H9 (cell line): Measurements from ENCODE around the gene APOA1. TPM values are rescaled to one million over a fixed set of nuclear protein-coding genes. Genes with fewer than 3 reads are reported as not detected.

Experiments used
- DNase-seq: peaks from one replicate; pipeline ENCODE4 v3.0.0-alpha.2; 2017
- H2AFZ ChIP-seq: one replicate; pipeline ENCODE4 v1.6.1; 2013; ENCODE audit warnings: mild to moderate bottlenecking, low read length, control low read depth, moderate library complexity
- H2AK5ac ChIP-seq: 2 replicates; pipeline ENCODE4 v1.6.1; 2013; ENCODE audit warnings: low read length, control low read depth, mixed read lengths; ENCODE audit not compliant: insufficient read length
- H2BK120ac ChIP-seq: one replicate; pipeline ENCODE4 v1.6.1; 2013; ENCODE audit warnings: low read depth, mild to moderate bottlenecking, low read length, control low read depth, inconsistent platforms; ENCODE audit not compliant: poor library complexity, severe bottlenecking
- H2BK12ac ChIP-seq: 2 replicates; pipeline ENCODE4 v1.6.1; 2013; ENCODE audit warnings: low read length, control low read depth, mixed read lengths, low read depth; ENCODE audit not compliant: insufficient read length
- H2BK15ac ChIP-seq: 2 replicates; pipeline ENCODE4 v1.6.1; 2013; ENCODE audit warnings: low read depth, low read length, control low read depth
- H2BK20ac ChIP-seq: one replicate; pipeline ENCODE4 v1.6.1; 2013; ENCODE audit warnings: low read depth, mild to moderate bottlenecking, low read length, control low read depth, inconsistent platforms; ENCODE audit not compliant: poor library complexity, severe bottlenecking
- H2BK5ac ChIP-seq: 2 replicates; pipeline ENCODE4 v1.6.1; 2013; ENCODE audit warnings: low read length, control low read depth, mixed read lengths; ENCODE audit not compliant: insufficient read length
- H3K14ac ChIP-seq: 2 replicates; pipeline ENCODE4 v1.6.1; 2013; ENCODE audit warnings: low read length, control low read depth; ENCODE audit not compliant: insufficient read depth
- H3K18ac ChIP-seq: 2 replicates; pipeline ENCODE4 v1.6.1; 2013; ENCODE audit warnings: low read depth, mild to moderate bottlenecking, mixed read lengths, low read length, control low read depth; ENCODE audit not compliant: insufficient read length
- H3K23ac ChIP-seq: 2 replicates; pipeline ENCODE4 v1.6.1; 2013; ENCODE audit warnings: low read length, control low read depth, mixed read lengths, low read depth; ENCODE audit not compliant: insufficient read length
- H3K23me2 ChIP-seq: 2 replicates; pipeline ENCODE4 v1.6.1; 2013; ENCODE audit warnings: low read depth, mild to moderate bottlenecking, mixed read lengths, low read length, control low read depth; ENCODE audit not compliant: insufficient read length, poor library complexity, severe bottlenecking
- H3K27ac ChIP-seq: 2 replicates; pipeline ENCODE4 v1.5.1; 2013; ENCODE audit warnings: low read length, control low read depth, mixed read lengths, low read depth; ENCODE audit not compliant: insufficient read length
- H3K27me3 ChIP-seq: 2 replicates; pipeline ENCODE4 v1.6.1; 2013; ENCODE audit warnings: low read length, control low read depth, inconsistent platforms; ENCODE audit not compliant: insufficient read depth
- H3K4ac ChIP-seq: 2 replicates; pipeline ENCODE4 v1.6.1; 2013; ENCODE audit warnings: low read depth, mild to moderate bottlenecking, control low read depth, inconsistent platforms, low read length, moderate library complexity
- H3K4me1 ChIP-seq: 2 replicates; pipeline ENCODE4 v1.6.1; 2013; ENCODE audit warnings: low read length, control low read depth, inconsistent platforms; ENCODE audit not compliant: insufficient read depth
- H3K4me2 ChIP-seq: 2 replicates; pipeline ENCODE4 v1.6.1; 2013; ENCODE audit warnings: low read length, control low read depth, mixed read lengths; ENCODE audit not compliant: insufficient read length, insufficient read depth
- H3K56ac ChIP-seq: 2 replicates; pipeline ENCODE4 v1.6.1; 2013; ENCODE audit warnings: low read depth, mild to moderate bottlenecking, mixed read lengths, low read length, control low read depth; ENCODE audit not compliant: insufficient read length
- H3K79me1 ChIP-seq: 2 replicates; pipeline ENCODE4 v1.6.1; 2013; ENCODE audit warnings: low read depth, mild to moderate bottlenecking, moderate library complexity, low read length, control low read depth, inconsistent platforms; ENCODE audit not compliant: insufficient read depth, poor library complexity, severe bottlenecking
- H3K79me2 ChIP-seq: 2 replicates; pipeline ENCODE4 v1.6.1; 2013; ENCODE audit warnings: low read length, control low read depth, inconsistent platforms; ENCODE audit not compliant: insufficient read depth
- H3K9ac ChIP-seq: 2 replicates; pipeline ENCODE4 v1.6.1; 2013; ENCODE audit warnings: low read length, control low read depth, mixed read lengths; ENCODE audit not compliant: insufficient read length; ENCODE audit errors: extremely low read depth
- H3K9me3 ChIP-seq: one replicate; pipeline ENCODE4 v1.6.1; 2013; ENCODE audit warnings: low read depth, low read length, inconsistent platforms; ENCODE audit not compliant: control insufficient read depth
- H3T11ph ChIP-seq: one replicate; pipeline ENCODE4 v1.6.1; 2013; ENCODE audit warnings: mild to moderate bottlenecking, low read length, control low read depth, inconsistent platforms
- H4K20me1 ChIP-seq: one replicate; pipeline ENCODE4 v1.6.1; 2013; ENCODE audit not compliant: control insufficient read depth, insufficient read length, insufficient read depth
- H4K5ac ChIP-seq: 2 replicates; pipeline ENCODE4 v1.6.1; 2013; ENCODE audit warnings: low read depth, mild to moderate bottlenecking, mixed read lengths, low read length, control low read depth; ENCODE audit not compliant: insufficient read length
- H4K8ac ChIP-seq: replicated peaks from 2 replicates; pipeline ENCODE4 v1.6.1; 2013; ENCODE audit warnings: low read length, control low read depth, mixed read lengths, low read depth; ENCODE audit not compliant: insufficient read length
- H4K91ac ChIP-seq: 2 replicates; pipeline ENCODE4 v1.6.1; 2013; ENCODE audit warnings: low read depth, mild to moderate bottlenecking, moderate library complexity, mixed read lengths, low read length, control low read depth; ENCODE audit not compliant: insufficient read length
- H3K27ac Mint-ChIP-seq, 3 experiments: 2 replicates in 2 of 3; 3 replicates in 1 of 3; pipeline ENCODE4 v1.8.0; 2020 to 2021; ENCODE audit warnings: mixed read lengths in 3 of 3, mild to moderate bottlenecking in 1 of 3, moderate library complexity in 1 of 3
- H3K27me3 Mint-ChIP-seq: 2 replicates; pipeline ENCODE4 v1.8.0; 2021; ENCODE audit warnings: low read depth, mild to moderate bottlenecking, moderate library complexity, mixed read lengths
- H3K36me3 Mint-ChIP-seq, 3 experiments: 2 replicates in 2 of 3; 3 replicates in 1 of 3; pipeline ENCODE4 v1.8.0; 2020 to 2021; ENCODE audit warnings: low read depth in 3 of 3, mixed read lengths in 3 of 3; ENCODE audit not compliant: insufficient read depth in 1 of 3
- H3K4me1 Mint-ChIP-seq, 2 experiments: 2 replicates each; pipeline ENCODE4 v1.8.0; 2020; ENCODE audit warnings: mixed read lengths in 2 of 2
- H3K4me3 Mint-ChIP-seq, 2 experiments: 2 replicates in 1 of 2; 3 replicates in 1 of 2; pipeline ENCODE4 v1.8.0; 2020 to 2021; ENCODE audit warnings: mild to moderate bottlenecking in 2 of 2, mixed read lengths in 2 of 2, moderate library complexity in 1 of 2
- H3K9me3 Mint-ChIP-seq, 2 experiments: 2 replicates in 1 of 2; 3 replicates in 1 of 2; pipeline ENCODE4 v1.8.0; 2020; ENCODE audit warnings: mild to moderate bottlenecking in 2 of 2, mixed read lengths in 2 of 2, moderate library complexity in 1 of 2
- WGBS: extraction: QIAGEN DNeasy Blood & Tissue Kit; methylation state at CpG from one replicate; pipeline ENCODE4 v1.1.7; 2013; ENCODE audit warnings: missing lambda C conversion rate, low lambda C conversion rate, mixed read lengths; ENCODE audit not compliant: insufficient read length; ENCODE audit errors: extremely low coverage; 5-methylcytosine and 5-hydroxymethylcytosine counted together
- total RNA-seq: library from RNA; stranded (reverse); gene quantifications from 2 replicates; pipeline ENCODE4 v1.2.1, GENCODE V29; 2021
- TF ChIP-seq, protein P1 (sequence below): fragments of 200-600 bp; sonication (generic); conservative IDR thresholded peaks from 3 replicates; pipeline ENCODE4 v1.8.0; 2021; ENCODE audit warnings: antibody characterized with exemption, mild to moderate bottlenecking

Gene APOA1
- total RNA-seq, 1 experiment from 2014 or later = 0.68 TPM

DNA sequence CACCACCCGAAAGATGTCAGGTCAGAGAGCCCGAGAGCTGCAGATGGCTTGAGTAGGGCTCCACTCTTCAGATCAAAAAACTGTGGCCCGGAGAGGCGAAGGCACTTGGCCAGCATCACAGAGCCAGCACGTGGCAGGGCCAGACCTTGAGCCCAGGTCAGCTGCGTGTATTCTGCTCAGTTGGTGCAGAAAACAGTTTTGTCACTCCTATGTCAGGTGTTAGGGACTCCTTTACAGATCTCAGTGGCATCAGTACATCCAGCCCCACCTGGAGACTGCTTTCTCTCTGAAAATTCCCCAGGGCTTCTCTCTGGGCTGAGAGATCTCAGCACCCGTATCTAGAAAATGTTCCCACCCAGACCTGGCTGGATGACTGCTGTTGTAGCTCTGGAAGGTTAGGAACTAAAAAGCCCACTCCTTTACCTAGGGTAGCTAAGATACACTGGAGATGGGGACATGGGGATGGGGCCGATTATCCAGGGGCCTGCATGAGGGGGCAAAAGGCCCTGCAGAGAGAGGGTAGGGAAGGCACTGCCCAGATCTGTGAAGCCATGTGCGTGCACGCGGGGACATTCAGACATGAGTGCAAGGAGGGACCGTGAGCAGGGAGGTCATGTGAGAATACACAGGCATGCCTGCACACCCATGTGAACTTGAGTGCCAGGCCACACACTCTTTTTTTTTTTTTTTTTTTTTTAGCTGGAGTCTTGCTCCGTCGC is 3.4 kb downstream of the APOA1 start:
- Histone ChIP-seq H4K20me1 (no peaks in the 10 kb centered on the region), H4K8ac (no peak overlapping the region), H2AK5ac (no peak overlapping the region), H3K23ac (no peak overlapping the region), H3K9ac (no peak overlapping the region), H3K56ac (no peak overlapping the region), H4K91ac (no peak overlapping the region), H3K9me3 (no peaks in the 10 kb centered on the region), H3K23me2 (peaks cover 6% of the 10 kb centered on the region), H3T11ph (no peak overlapping the region), H2AFZ (no peak overlapping the region), H2BK12ac (no peak overlapping the region), H3K4ac (no peak overlapping the region), H3K14ac (no peak overlapping the region), H3K18ac (no peak overlapping the region), H2BK120ac (no peak overlapping the region), H3K4me1 (no peaks in the 10 kb centered on the region), H2BK15ac (no peak overlapping the region), H3K79me1 (no peaks in the 10 kb centered on the region), H3K27ac (no peak overlapping the region), H4K5ac (no peak overlapping the region), H2BK5ac (no peak overlapping the region), H3K4me2 (no peak overlapping the region), H2BK20ac (no peak overlapping the region), H3K79me2 (no peaks in the 10 kb centered on the region), H3K27me3 (no peaks in the 10 kb centered on the region)
- TF ChIP-seq, protein P1, sequence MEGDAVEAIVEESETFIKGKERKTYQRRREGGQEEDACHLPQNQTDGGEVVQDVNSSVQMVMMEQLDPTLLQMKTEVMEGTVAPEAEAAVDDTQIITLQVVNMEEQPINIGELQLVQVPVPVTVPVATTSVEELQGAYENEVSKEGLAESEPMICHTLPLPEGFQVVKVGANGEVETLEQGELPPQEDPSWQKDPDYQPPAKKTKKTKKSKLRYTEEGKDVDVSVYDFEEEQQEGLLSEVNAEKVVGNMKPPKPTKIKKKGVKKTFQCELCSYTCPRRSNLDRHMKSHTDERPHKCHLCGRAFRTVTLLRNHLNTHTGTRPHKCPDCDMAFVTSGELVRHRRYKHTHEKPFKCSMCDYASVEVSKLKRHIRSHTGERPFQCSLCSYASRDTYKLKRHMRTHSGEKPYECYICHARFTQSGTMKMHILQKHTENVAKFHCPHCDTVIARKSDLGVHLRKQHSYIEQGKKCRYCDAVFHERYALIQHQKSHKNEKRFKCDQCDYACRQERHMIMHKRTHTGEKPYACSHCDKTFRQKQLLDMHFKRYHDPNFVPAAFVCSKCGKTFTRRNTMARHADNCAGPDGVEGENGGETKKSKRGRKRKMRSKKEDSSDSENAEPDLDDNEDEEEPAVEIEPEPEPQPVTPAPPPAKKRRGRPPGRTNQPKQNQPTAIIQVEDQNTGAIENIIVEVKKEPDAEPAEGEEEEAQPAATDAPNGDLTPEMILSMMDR = no peak
- DNase-seq = no peak
- WGBS = no CpG with 5 or more reads among the region's 14 CpGs
- Mint-ChIP-seq H3K36me3 (no peaks in the 10 kb centered on the region; a peak in 1 of 7 replicates), H3K4me3 (no peak overlapping the region), H3K4me1 (peaks cover 25 to 28% of the 10 kb centered on the region in 2 experiments), H3K27ac (no peak overlapping the region; a peak in 1 of 7 replicates), H3K9me3 (peaks cover 3 to 5% of the 10 kb centered on the region in 2 experiments; a peak in 3 of 5 replicates), H3K27me3 (peaks cover 22% of the 10 kb centered on the region)
